A172 (cell line): Measurements from ENCODE around the gene BDH1. TPM values are rescaled to one million over a fixed set of nuclear protein-coding genes. Genes with fewer than 3 reads are reported as not detected.
"Not testable (repeated sequence)": the region's sequence is repeated elsewhere in the genome, so short reads cannot be mapped to it uniquely, and the experiment has no call there.

Source experiments
- DNase-seq: peaks from one replicate; pipeline ENCODE4 v3.0.0-alpha.2; 2015; ENCODE audit warnings: low spot score
- total RNA-seq: library from RNA; depleted of rRNA; stranded (reverse); fragments of >200 nt; shearing (Covaris generic); gene quantifications from 2 replicates; pipeline ENCODE4 v1.2.3, GENCODE V29; 2014; rRNA removed

The BDH1 gene, protein sequence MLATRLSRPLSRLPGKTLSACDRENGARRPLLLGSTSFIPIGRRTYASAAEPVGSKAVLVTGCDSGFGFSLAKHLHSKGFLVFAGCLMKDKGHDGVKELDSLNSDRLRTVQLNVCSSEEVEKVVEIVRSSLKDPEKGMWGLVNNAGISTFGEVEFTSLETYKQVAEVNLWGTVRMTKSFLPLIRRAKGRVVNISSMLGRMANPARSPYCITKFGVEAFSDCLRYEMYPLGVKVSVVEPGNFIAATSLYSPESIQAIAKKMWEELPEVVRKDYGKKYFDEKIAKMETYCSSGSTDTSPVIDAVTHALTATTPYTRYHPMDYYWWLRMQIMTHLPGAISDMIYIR
- 0.41 TPM in 1 of 2 replicates, not detected in the other for total RNA-seq

DNA sequence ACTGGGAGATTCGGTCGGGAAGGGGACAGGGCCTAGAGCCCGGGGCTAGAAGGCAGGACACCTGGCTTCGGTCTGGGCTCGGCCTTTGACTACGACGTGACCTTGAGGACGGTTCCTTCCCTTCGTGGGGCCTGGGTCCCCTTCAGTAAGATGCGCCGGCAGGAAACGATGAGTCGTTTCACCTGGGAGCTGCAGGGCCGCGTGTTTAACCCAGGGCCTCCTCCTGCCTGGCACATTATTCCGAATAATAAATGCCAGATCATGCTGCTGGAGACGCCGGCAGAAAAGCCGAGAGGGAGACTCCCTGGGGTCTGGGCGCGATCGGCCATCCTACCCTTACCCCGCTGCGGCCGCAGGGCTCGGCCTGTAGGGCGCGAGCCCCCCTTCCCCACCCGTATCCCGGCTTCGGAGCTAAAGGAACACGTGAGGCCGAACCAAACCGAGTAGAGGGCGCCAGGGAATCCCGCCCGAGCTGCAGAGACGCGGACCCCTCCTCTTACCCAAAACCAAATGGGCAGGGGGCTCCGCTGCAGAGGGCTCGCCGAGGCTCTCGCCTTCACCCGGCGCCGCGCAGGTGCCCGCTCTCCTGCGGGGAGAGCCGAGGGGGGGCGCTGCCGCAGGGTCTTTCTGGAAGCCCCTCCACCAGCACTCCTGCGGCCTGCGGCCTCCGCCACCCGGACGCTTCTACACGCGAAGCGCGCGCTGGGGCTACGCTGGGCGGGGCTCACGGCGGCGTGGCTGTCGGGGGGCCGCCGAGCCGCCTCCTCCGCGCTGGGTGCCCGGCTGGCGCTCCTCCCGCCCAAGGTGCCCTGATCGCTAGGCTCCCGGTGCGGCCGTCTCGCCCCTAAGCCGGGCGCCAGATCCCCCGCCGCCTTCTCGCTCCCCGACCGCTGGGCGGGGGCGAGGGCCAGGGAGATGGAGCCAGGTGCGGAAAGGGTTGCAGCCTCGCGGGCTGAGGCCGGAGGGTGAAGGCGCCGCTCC, at the start of gene BDH1:
Gene BDH1 (minus strand): TSS at position 688 of the 981 bp plus-strand sequence. CDS start 9,525 bp downstream, outside the sequence.
- DNase-seq: no peak

DNA sequence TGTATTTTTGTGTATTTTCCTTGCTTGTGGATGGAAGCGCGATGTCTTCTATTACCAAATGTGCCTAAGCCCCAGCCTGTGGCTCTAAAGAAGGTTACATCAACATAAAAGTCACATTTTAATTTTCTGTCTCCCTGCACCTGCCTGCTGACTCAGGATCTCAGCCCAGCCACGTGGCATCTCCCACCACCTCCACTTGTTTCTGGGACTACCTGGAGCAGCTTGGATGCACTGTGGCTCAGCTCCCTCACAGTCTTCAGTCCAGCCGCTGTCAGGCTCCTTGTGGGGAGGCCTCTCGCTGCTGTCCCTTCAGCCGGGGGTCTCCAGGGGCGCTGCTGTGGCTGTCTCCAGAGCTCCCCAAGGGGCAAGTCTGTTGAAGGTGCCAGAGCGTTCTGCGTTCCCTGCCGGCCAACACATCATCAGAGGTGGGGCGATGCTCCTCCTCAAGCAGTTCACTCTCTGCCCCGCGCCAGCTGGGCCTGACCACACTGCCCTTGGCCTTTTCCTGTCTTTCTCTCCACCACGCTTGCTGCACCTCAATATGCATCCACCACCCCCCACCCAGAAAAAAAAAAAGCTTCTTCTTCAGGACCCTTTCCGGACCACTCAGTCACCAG, 47.7 kb upstream of the BDH1 start:
- no peak for DNase-seq

DNA sequence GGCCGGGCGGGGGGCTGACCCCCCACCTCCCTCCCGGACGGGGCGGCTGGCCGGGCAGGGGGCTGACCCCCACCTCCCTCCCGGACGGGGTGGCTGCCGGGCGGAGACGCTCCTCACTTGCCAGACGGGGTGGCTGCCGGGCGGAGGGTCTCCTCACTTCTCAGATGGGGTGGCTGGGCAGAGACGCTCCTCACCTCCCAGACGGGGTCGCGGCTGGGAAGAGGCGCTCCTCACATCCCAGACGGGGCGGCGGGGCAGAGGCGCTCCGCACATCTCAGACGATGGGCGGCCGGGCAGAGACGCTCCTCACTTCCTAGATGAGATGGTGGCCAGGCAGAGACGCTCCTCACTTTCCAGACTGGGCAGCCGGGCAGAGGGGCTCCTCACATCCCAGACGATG, 46.6 kb upstream of the BDH1 start:
- not testable (repeated sequence) for DNase-seq

DNA sequence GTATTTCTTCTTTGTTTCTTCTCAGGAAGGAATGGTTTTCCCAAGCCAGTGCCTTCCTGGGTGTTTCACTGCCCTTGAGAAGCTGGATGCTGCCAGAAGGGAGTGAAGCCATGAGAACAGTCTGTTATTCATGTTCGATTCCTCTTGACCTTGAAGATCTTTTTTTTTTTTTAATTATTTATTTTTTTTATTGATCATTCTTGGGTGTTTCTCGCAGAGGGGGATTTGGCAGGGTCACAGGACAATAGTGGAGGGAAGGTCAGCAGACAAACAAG, 45.7 kb upstream of the BDH1 start:
- DNase-seq: not testable (repeated sequence)

DNA sequence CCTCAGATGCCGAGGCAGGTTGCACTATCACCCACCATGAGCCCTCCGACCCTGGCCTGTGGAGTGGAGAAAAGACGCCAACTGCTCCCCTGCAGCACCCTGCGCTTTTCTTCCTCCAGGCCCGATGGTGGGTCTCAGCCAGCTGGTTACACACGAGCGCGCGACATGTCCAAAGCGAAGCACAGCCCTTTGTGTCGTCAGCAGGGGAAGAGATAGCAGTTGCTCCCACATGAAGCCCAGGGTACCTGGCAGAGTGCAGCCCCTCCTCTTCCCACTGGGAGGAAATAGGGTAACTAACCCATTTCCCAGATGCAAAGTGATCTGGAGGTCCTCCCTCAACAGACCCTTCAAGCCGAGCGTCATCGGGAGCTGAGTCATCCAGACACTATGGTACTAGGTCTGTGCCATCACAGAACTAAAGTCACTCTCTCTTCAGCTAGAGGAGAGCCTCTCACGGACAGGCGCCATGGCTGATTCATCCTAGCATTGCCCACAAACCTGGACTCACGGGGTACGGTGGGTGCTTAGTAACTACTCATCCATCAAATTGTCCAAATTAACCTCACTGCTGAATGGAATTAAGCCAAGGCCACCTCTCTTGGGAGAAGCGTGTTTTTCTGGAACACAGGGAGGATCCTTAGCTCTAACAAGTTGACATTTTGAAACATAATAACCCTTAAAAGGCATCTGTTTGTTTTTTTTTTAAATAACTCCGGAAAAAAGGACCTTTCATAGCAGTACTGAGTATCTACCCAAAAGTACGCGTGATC, 45.2 kb upstream of the BDH1 start:
- DNase-seq: peak; percentile 86

DNA sequence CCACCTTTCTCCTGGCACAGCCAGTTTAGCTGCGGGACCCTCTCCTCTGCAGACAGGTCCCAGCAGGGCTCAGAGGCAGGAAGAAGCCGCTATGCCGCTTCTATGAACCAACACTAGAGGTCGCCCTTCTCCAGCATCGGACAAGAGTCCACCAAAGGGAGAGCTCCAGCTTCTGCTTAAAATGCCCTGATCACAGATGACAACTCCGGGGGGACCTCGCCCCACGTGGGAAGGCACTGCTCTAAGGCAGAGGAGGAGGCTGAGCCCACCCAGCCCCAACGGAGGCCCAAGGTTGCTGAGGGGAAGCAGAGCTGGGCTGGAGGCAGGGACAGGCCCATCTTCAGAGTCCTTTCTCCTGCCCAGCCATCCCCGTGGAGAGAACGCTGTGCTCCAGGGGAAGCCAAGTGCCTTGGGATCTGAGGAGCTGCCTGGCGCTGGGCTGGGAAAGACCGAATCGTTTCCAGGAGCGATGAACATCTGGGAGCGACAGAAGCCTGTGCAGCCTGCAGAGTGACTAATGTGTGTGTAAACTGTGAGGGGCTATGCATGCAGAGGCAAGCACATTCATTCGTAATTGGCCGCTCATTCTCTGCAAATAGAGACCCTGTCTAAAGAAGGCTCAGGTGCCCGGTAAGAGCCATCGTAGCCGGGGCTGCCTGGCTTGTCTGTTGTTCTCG, 43.5 kb upstream of the BDH1 start:
- peak; percentile 68 for DNase-seq

DNA sequence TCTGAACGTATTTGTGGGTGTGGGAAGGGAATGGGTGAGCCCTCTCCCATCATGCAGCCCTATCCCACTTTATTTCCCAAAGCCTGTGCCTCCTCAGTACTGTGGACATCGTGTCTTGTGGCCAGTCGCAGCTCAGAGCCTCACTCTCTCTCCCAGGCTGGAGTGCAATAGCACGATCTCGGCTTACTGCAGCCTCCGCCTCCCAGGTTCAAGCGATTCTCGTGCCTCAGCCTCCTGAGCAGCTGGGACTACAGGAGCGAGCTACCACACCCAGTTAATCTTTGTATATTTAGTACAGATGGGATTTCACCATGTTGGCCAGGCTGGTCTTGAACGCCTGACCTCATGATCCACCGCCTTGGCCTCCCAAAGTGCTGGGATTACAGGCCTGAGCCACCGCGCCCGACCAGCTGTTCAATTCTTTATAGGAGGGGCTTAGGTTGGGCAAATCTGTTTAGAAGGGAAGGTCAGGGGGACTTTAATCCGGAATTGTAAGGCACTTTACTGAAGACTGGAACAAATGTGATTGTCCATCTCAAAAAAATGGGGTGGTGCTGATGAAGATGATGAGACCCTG, 42.7 kb upstream of the BDH1 start:
- no peak for DNase-seq

DNA sequence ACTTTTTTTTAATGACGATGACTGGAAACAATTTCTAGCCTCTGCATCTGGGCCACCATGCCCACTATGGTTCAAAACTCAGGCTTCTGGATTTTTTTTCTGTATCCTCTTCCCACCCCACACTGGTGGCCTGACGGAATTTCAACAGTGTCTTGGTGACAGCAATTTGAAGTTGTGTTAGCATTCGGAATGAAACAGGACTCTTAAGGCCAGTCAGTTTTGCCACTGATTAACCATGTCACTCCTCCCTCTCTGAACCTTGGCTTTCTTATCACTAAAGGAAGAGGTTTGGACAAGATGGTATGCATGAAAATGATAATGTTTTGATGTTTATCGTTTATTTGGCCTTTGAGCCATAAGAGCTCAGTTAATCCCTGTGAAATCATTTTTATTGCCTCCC, 41.6 kb upstream of the BDH1 start:
- DNase-seq: no peak

DNA sequence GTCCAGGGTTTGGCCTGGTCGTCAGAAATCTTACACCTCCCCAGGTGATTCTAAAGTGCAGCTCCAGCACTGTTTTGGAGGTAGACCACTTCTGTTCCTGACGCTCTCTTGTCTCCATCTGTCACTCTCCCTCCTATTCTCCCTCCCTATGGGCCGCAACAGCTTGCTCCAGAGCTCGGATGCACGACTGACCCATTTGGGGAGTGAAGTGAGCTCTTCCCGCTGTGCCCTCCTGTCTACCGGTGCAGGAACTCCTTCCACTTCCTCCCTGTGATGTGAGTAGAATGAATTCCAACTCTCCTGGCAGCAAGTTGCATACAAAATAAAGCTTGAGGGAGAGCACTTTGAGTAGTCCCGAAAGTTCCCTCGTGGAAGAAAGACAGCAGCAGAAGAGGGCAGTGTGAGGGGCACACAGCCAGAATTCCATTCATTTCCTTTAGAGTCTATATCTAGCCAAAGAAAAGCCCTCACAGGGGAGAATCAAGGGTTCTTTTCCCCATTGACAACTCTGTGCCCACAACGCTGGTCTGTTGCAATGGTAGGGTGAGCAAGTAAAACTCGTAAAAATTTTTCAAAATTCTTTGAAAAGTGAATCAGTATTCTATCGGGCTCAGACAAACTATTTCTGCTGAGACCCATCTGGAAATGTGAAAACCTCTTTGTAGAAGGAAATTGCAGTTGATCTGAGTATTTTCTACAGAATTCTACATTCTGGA, 39.9 kb upstream of the BDH1 start:
- DNase-seq: no peak

DNA sequence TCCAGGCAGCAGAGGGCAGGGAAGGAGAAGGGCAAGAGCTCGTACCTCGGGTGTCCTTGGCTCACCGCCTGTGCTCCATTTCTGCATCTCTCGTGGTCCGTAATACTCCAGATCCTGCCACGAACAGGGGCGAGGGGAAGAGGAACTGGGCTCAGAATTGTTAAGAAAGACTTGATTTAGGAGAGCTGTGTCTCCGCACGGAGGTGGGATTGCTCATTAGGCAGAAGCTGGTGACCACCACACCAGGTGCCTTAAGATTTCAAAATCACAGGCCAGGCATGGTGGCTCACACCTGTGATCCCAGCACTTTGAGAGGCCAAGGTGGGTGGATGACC, 37.2 kb upstream of the BDH1 start:
- no peak for DNase-seq

DNA sequence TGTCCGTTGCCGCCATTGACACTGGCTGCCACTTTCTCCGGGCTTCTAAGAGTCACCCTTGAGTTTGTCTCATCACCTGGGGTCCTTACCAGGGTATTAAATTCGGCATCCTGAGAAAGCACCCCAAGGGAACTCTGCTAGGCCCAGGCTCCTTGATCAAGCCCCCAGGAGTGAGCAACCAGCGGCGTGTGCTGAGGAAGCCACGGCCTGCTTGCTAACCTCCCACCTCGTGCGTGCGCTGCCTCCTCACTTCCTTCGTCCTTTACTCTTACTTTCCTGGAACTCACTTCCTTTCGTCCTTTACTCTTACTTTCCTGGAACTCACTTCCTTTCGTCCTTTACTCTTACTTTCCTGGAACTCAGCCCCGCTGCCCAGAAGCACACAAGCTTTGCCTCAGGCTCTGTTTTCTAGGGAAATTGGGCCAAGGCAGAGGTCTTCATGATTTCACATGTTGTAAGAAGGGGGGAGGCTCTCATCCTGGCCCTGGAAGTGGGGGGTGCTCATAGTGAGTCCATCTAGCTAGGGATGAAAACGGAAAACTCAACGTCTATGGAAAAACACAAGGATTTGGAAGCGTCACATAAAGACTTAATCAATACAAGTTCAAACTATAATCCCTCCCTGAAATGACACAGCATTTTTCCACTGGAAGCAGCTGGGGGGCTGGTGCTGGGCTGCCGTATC, 36.7 kb upstream of the BDH1 start:
- no peak for DNase-seq

DNA sequence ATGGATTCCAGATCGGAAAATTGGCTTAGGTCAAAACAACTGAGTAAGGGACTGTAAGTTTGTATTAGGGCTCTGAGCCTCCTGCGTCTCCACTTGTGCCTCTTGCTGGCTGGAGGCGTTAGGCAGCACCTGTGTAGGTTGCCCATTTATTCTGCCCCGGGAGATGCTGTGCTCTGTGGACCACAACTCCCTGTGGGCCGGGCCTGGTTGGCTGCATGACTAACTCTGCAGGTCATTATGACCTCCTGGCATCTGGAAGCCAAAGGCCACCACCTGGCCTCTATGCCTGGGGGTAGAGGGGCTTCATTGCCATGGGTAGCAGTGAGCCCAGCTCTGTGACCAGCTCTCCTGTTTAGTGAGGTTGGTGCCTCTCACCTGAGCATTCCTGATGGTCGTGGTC, 36.0 kb upstream of the BDH1 start:
- DNase-seq: no peak

DNA sequence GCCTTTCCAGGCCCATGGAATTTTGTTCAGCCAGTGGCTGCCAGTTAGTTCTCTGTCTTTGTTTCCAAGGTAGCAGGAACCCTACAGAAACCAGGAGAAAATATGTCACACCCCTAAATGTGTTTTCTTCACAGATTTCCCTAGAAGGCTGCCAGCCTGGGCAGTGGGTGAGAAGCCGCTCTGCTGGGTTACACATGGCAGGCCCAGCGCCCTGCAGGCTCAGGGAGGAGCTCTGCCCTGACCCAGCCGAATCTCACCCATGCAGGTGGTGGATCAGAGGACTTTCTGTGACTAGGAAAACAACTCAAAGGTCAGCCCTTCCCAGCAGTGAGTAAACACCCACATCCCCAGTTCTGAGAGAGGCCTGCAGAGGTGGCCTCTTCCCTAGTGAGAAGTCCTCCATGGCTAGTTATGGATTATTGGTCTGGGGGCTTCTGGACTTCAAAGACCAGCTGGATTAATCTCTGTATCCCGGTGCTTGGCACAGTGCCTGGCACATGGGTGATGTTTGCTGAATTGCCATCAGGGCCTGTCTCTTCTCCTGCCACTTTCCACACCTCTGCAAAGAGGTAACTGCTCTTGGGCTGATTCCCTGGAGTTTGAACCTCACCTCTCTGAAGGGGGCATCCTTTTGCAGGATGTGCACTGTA, 34.7 kb upstream of the BDH1 start:
- no peak for DNase-seq

DNA sequence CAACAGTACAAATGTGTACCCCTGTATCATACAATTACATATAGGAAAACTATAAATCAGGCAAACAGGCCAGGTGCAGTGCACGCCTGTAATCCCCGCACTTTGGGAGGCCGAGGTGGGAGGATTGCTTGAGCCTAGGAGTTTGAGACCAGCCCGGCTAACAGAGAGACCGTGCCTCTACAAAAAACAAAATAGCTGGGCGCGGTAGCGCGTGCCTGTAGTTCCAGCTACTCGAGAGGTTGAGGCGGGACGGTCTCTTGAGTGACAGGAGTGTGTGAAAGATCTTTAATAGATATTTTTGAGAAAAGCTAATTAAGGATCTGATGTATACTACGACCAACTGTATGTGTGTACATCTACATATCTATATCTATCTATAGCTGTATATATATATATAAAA, 33.8 kb upstream of the BDH1 start:
- DNase-seq: no peak

DNA sequence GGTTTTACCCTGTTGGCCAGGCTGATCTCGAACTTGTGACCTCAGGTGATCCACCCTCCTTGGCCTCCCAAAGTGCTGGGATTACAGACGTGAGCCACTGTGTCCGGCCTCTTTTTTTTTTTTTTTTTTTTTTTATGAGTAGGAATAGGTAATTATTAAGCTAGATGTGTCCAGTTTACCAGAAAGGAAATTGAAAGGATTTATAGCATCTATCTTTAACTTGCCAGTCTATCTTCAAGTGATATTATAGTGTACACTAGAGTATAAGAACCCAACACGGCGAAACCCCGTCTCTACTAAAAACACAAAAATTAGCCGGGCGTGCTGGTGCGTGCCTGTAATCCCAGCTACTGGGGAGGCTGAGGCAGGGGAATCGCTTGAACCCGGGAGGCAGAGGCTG, 31.0 kb upstream of the BDH1 start:
- not testable (repeated sequence) for DNase-seq

DNA sequence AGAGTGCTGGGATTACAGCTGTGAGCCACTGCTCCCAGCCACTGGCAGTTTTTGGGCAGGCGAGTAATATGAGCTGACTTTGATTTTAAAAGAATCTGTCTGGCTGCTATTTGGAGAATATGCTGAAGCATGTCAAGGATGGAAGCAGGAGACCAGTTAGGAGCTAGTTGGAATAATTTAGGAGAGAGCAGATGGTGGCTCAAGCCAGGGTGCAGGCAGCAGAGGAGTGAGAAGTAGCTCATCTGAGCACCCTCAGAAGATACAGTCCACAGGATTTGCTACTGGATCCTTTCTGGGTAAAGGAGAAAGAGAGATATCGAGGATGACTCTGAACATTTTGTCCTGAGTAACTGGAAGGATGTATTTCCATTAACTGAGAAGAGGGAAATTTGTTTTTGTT, 30.4 kb upstream of the BDH1 start:
- no peak for DNase-seq

DNA sequence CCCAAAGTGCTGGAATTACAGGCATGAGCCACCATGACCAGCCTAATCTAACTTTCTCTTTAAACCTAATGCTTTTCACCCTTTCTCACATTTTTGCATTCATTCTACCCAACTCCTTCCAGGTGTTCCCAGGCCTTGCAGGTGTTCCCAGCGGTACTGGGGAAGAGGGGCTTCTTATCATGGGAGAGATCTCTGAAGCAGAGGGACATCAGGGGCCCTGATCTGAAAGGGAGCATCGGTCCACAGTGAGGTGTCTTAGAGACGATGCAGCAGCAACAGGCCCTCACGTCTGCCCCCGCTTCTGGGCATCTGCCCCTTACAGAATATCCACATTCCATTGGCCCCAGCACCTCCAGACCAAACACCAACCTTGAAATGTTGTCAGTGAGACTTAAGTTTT, 29.0 kb upstream of the BDH1 start:
- DNase-seq: no peak

DNA sequence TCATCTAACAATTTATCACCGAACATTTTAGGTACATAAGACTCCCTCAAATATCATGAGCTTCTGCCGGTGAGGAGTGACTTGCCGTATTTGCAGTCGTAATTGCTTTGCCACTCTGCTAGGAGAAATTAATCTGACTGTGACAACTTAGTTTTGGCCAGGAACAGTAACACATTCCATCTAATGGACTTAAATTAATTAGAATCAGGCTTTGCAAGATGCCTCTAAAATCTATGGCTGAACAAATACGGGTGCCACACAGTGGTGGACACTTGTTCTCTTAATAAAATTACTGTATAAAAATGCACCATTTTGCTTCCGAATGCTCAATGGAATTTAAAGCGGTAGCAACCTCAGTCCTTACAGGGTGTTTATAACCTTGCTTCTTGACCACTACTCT, 27.6 kb upstream of the BDH1 start:
- no peak for DNase-seq

DNA sequence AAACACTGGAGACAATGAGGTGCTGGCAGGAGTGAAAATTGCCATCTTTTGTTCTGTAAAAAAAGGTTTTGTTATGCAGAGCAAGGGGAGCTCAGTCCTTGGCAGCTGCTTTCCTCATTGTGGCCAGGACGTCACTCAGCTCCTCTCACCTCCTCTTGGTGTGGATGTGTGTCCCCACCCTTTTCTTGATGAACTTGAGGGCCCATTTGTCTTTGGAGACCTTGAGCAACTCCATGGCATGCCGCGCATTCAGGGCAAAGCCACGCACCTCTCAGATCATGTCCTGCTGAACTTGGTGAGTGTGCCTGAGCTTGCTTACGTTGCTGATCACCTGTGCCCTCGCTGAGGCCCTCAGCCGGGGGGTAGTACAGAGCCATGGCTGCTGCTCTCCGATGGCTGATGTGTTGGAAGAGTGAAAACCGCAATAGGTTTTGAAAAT, 24.5 kb upstream of the BDH1 start:
- no peak for DNase-seq
